ENCODE measurements around the gene PDE8A. TPM values are rescaled to one million over a fixed set of nuclear protein-coding genes. Genes with fewer than 3 reads are reported as not detected.

The PDE8A gene
- total and polyA plus RNA-seq, 10 of the 15 experiments (the other 5 are each of a cell fraction or from before 2014, with no cell fraction given) = 6.7 to 69.2 (median 27.2) TPM

GRCh38 chr15:85073556-85074194, 92.0 kb downstream of the PDE8A start:
- BruUV-seq (replicated peaks) = no TSS peak
- Histone ChIP-seq H3K9me3 (replicated peaks; ENCODE audit: control insufficient read depth, insufficient read depth, low read length) (no peaks in the 10 kb centered on the region), H2AFZ (ENCODE audit: control insufficient read depth, low read depth, low read length) (no peak overlapping the region), H3K9ac (ENCODE audit: control insufficient read depth, insufficient read depth, low read length) (no peak overlapping the region), H3K27me3 (replicated peaks in 1 of 2; ENCODE audit: control insufficient read depth in 2 of 2, insufficient read depth in 2 of 2, low read length in 1 of 2) (no peaks in the 10 kb centered on the region), H3K4me2 (ENCODE audit: control insufficient read depth, insufficient read depth) (no peak overlapping the region), H3K4me3 (no peak overlapping the region), H3K36me3 (ENCODE audit: control insufficient read depth in 2 of 2, insufficient read depth in 2 of 2, low read length in 1 of 2) (peaks cover 0 to 6% of the 10 kb centered on the region in 2 experiments; a peak in 3 of 4 replicates), H3K79me2 (ENCODE audit: control insufficient read depth, insufficient read depth, low read length) (no peaks in the 10 kb centered on the region), H3K27ac (ENCODE audit: control insufficient read depth, insufficient read depth) (no peak overlapping the region), H4K20me1 (ENCODE audit: control insufficient read depth, insufficient read depth) (peaks cover 2% of the 10 kb centered on the region; the same call in 1 of the 2 replicates), H3K4me1 (ENCODE audit: control insufficient read depth, insufficient read depth, low read length) (no peaks in the 10 kb centered on the region)
- FAIRE-seq (no peak), ATAC-seq (peak; percentile 97), DNase-seq (ENCODE audit: low read depth, low spot score) (no peak)
- CTCF ChIA-PET = interaction anchor here (0.6 to 2.5 kb wide), 5 partner anchors 13 to 503 kb away, joined by 3 to 18 read pairs (median 3); no protein-coding TSS in a partner anchor
- POLR2A ChIA-PET = no interaction called here
- intact Hi-C loops (cut with micrococcal nuclease; ENCODE audit: unreplicated experiment) = no loop called here
- SMC1A ChIA-PET (ENCODE audit: uncharacterized antibody, unreplicated experiment) = interaction anchor here (0.8 to 2.1 kb wide), 3 partner anchors 10 to 141 kb away, joined by 3 to 9 read pairs (median 5); no protein-coding TSS in a partner anchor
- in situ Hi-C loops (cut with MboI) = no loop called here
- RAD21 ChIA-PET (ENCODE audit: unreplicated experiment) = interaction anchor here (0.8 to 1.9 kb wide), 6 partner anchors 63 to 122 kb away, joined by 3 to 7 read pairs (median 3); no protein-coding TSS in a partner anchor
- WGBS (ENCODE audit: insufficient coverage, insufficient replicate concordance, low lambda C conversion rate, missing lambda C conversion rate) = 79% methylated on average over 3 of the region's 3 CpGs
- TF ChIP-seq RUNX3 (IDR thresholded peaks at IDR 0.05; ENCODE audit: low read length) (no peak), IRF4 (IDR thresholded peaks at IDR 0.05; ENCODE audit: low read depth, low read length) (0 out of 2 replicates have a peak, but pooled peaks have one; percentile 47), SPI1 (IDR thresholded peaks at IDR 0.05; ENCODE audit: borderline replicate concordance, insufficient read depth, low read depth, low read length) (no peak), PAX5 (IDR thresholded peaks at IDR 0.05; ENCODE audit: borderline replicate concordance, low read depth, low read length) (no peak), EP300 (IDR thresholded peaks at IDR 0.05; ENCODE audit: borderline replicate concordance in 1 of 2, control insufficient read depth in 1 of 2, low read depth in 2 of 2, low read length in 2 of 2) (peak in 1 of 2 experiments; percentile 49; a peak in 1 of 4 replicates), SMC3 (IDR thresholded peaks at IDR 0.05; ENCODE audit: borderline replicate concordance, low read length) (no peak), IKZF2 (IDR thresholded peaks at IDR 0.05) (peak; percentile 43 to 53; a peak in 1 of 4 replicates), ZNF592 (IDR thresholded peaks at IDR 0.05) (no peak), SMAD1 (IDR thresholded peaks at IDR 0.05; ENCODE audit: low read depth, partially characterized antibody) (no peak), RAD21 (IDR thresholded peaks at IDR 0.05; ENCODE audit: insufficient read depth, low read depth, low read length) (peak; percentile 11; the same call in 1 of the 2 replicates), ZNF24 (IDR thresholded peaks at IDR 0.05) (no peak), NBN (IDR thresholded peaks at IDR 0.05) (no peak), IKZF1 (conservative IDR thresholded peaks at IDR 0.05) (peak; percentile 60), SUPT20H (IDR thresholded peaks at IDR 0.05; ENCODE audit: borderline replicate concordance, control insufficient read depth, low read depth, low read length) (no peak), BHLHE40 (IDR thresholded peaks at IDR 0.05; ENCODE audit: borderline replicate concordance in 1 of 2, low read depth in 2 of 2, low read length in 1 of 2) (peak in 1 of 2 experiments; percentile 61; a peak in 1 of 4 replicates), DPF2 (IDR thresholded peaks at IDR 0.05) (peak; percentile 70), NFXL1 (IDR thresholded peaks at IDR 0.05; ENCODE audit: borderline replicate concordance) (no peak), POLR2A (IDR thresholded peaks at IDR 0.05; ENCODE audit: low read depth, low read length) (no peak), JUNB (IDR thresholded peaks at IDR 0.05) (peak; percentile 60), SP1 (IDR thresholded peaks at IDR 0.05; ENCODE audit: low read depth, low read length) (no peak)
- TF ChIP-seq, protein P1, sequence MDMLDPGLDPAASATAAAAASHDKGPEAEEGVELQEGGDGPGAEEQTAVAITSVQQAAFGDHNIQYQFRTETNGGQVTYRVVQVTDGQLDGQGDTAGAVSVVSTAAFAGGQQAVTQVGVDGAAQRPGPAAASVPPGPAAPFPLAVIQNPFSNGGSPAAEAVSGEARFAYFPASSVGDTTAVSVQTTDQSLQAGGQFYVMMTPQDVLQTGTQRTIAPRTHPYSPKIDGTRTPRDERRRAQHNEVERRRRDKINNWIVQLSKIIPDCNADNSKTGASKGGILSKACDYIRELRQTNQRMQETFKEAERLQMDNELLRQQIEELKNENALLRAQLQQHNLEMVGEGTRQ (IDR thresholded peaks at IDR 0.05; ENCODE audit: borderline replicate concordance, low read depth, low read length) = no peak
